NCI-H146 (cell line): Measurements from ENCODE around the gene ADORA1.

Source experiments
- DNase-seq: peaks from one replicate; lab custom pipeline; 2025; lab: John Stamatoyannopoulos, UW

ADORA1 gene

DNA sequence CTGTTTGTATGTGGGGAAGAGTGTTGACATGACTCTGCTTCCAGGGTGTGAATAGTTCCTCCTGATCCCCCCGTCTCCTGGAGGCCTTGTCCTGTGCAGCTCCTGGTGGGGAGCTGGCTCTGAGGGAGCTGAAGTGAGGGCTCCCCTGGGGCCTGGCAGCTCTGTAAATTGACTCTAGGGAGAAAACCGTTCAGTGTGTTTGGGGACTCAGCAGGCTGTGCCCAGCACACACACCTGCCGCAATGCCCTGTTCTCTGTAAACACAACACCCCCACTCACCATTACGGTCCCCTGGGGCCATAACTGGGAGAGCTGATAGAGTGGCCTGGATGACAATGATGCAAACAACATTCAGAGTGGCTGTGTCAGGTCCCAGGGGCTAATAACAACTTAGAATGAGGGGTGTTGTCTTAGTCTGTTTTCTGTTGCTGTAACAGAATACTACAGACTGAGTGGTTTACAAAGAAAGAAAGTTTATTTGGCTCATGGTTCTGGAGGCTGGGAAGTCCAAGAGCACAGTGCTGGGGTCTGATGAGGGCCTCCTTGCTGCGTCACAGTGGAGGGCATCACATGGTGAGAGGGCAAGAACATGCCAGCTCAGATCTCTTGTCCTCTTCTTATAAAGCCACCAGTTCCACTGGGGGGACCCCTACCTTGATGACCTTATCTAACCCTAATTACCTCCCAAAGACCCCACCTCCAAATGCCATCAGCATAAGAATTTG, 15.3 kb downstream of the ADORA1 start:
- peak; percentile 96 for DNase-seq

- no peak for DNase-seq
Measured at GRCh38 chr1:203143641-203144040, 16.1 kb downstream of the ADORA1 start.

DNA sequence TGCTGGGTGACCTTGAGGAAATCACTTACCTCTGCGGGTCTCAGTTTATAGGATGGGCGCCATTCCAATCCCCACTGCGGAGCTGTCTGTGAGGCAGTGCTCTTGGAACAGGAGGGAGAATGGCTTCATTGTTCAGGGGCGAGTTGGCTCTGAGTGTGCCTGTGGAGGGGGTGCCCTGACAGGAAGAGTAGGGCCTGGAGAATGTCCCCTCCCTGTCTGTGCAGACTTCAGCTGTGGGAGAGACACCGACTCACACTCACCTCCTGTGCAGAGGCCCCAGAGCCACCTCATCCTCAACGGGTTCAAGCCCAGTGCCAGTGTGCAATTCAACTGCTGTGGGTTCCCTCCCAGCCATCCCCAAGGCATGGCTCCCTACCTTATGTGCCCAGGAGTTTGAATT, 17.1 kb downstream of the ADORA1 start:
- no peak for DNase-seq

- no peak for DNase-seq
Measured at GRCh38 chr1:203145321-203146041, 18.0 kb downstream of the ADORA1 start.

DNA sequence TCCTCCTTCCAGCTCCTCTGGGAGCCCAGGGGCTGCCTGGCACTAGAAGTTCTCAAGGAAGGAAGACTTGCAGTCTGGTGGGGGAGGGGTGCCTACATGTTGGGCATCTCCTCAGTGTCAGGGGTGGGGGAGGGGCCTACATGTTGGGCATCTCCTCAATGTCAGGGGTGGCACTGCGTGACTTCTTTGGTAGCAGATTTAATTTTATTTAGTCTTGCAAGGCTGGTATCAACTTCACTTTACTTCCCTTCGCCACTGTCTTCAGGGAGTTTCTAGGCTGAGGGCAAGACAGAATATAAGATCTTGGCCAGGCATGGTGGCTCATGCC, 18.5 kb downstream of the ADORA1 start:
- DNase-seq, result no peak

DNA sequence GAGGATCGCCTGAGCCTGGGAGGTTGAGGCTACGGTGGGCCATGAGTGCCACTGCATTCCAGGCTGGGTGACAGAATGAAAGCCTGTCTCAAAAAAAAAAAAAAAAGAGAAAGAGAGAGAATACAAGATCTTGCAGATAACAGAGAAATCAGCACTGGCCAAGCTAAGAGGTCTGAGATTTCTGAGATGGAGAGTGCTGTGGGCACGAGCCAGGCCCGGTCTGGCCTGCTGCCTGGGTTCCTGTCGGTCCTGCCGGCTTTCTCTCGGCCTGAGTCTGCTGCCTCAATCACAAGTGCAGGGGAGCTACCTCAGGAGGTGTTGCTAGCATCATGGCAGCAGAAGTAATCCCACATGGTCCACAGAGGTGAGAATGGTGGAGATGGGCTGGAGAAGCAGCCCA, 19.0 kb downstream of the ADORA1 start:
- DNase-seq, result no peak

- DNase-seq, result no peak
Measured at GRCh38 chr1:203147376-203147775, 19.9 kb downstream of the ADORA1 start.

- peak; percentile 53 for DNase-seq
Measured at GRCh38 chr1:203148127-203148526, 20.6 kb downstream of the ADORA1 start.

GRCh38 chr1:203148579-203148978, 21.1 kb downstream of the ADORA1 start:
- DNase-seq, result no peak

GRCh38 chr1:203149188-203149840, 21.8 kb downstream of the ADORA1 start:
- no peak for DNase-seq

DNA sequence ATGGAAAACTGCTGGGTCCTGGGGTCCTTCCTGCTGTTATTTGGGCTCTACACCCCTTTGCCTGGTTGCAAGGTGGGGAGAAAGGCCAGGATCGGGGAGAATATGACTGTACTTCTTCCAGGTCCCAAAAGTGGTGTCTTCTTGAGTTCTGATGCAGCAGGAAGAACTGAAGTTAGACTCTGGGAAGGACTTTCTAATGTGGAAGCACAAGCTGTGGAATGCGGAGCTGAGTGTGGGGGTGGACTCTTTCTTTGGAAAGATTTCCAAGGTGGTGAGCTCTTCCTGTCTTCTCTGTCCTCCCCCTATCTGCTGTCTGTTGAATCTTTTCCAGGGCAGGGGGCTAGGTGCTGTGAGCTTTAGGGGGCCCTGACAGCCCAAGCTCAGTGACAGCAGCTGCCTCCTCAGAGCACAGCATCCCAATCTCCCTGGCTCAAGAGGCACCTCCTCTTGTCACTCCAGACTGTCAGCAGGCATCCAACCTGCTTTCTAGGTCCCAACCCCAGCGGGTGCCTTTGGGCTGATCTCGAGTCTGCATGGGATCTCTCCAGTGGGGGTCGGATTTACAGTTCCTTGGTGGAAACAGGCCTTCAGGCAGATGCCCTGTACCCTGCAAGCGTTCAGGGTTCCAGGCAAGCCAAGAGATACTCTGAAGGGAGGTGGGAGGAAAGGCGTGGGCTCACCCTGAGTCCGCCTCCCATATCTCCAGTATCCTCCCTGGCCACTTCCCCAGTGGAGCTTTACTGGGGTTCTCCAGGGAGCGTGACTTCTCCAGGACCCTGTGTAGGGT, 23.2 kb downstream of the ADORA1 start:
- DNase-seq, result no peak

GRCh38 chr1:203151362-203152157, 24.0 kb downstream of the ADORA1 start:
- DNase-seq, result no peak

DNA sequence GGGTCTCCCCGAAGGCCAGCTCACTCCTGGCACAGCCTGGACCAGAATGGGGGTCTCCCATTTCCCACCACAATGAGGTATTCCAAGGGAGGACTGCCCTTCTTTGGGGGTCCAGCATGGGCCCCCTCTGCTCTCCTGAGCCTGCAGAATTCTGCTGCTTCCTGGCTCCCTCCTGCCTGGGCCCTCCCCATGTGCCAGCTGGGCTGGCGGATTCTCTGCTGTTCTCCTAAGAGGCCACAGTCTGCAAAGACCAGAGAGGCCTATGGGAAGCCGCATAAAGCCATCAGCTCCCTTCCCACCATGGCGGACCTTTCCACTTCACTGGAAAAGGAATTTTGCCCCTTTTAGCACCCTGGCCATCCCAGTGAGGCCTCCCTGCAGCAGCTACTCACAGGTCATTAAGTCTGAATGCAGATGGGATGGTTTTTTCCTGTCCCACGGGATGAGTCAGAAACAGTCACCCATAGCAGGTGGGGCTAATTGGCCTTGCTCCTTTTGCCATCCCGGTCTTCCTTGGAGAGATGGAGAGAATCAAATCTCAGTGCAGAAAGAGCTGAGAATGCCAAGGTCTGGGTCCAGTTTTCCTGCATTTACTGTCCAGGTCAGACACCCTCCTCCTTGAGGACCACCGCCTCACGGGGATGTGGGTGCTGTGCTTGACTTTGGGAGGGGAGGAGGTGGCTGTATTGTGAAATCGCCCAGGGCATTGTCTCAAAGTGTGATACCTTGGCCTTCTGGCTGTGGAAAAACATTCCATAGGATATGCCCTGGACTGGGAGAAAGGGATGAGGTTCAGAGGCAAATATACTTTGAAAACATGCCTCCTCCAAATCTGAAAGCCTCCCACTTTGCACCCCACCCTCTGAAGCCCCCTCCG, 24.9 kb downstream of the ADORA1 start:
- peak; percentile 51 for DNase-seq

DNA sequence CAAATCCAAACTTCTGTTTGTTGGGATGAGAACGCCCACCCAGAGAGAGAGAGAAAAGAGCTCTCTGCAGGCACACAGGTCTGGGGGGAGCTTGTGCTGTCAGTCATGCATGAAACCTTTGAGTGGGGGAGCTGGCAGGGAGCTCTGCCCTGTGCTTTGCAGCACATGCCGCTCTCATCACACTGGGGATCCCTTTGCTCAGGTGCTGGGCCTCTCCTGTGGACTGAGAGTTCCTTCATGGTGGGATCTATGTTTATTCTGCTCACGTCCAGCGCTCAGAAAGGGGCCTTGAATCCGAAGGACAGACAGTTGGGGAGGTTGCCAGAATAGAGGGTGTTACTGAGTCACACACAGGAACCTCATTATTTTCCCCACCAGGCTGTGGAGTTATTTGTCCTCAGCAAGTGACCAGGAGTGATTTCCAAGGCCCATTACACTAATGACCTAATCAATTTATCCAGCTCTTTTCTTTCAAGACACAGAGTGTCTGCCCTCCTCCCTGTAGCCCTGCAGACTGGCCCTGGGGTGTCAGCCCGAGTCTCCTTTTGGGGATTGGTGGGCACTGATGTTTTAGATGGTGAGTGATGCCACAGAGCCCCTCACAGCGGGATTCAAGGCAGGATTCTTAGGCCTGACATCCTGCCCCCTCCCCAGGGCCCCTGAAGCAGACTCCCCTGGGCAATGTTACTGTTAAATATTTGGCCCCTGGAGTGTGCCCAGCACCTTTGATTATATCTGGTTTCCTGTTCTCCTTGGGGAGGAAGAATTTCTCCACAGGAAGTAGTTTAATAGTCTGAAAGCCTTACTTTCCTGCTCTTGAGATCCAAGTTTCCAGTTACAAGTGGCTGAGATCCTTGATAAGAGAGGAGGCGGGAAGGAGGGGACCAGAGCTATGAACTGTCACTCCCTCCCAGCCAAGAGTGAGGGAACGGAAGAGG, 25.8 kb downstream of the ADORA1 start:
- no peak for DNase-seq

GRCh38 chr1:203153989-203154821, 26.7 kb downstream of the ADORA1 start:
- no peak for DNase-seq

DNA sequence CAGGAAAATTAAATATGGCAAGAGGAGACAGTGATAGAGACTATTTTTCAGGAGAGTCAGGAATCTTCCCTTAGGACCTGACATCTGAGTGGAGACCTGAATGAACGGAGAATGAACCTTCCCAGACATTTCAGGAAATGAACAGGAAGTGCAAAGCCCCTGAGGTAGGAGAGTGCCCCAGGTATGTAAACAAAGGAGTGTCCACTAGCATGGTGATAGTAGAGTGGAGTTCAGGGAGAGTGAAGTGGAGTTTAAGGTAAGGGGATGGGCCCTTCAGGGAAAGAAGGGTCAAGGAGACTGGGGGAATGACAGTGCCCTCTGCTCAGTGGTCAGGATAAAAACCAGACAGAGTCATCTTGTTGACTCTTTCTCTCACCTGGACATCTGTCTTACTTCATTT, 28.8 kb downstream of the ADORA1 start:
- DNase-seq, result peak; percentile 24

GRCh38 chr1:203158423-203158822, 30.9 kb downstream of the ADORA1 start:
- no peak for DNase-seq

- no peak for DNase-seq
Measured at GRCh38 chr1:203158960-203159665, 31.6 kb downstream of the ADORA1 start.
